GM12873 (cell line): ENCODE results near the gene PIK3AP1.

ENCODE experiments used
- TF ChIP-seq, protein P1 (sequence below): IDR thresholded peaks from 2 replicates; pipeline ENCODE4 v1.5.1; 2012; ENCODE audit warnings: low read depth, mild to moderate bottlenecking, moderate library complexity, low read length, control low read depth; ENCODE audit not compliant: insufficient read depth; ENCODE audit errors: missing control alignments

PIK3AP1 gene

DNA sequence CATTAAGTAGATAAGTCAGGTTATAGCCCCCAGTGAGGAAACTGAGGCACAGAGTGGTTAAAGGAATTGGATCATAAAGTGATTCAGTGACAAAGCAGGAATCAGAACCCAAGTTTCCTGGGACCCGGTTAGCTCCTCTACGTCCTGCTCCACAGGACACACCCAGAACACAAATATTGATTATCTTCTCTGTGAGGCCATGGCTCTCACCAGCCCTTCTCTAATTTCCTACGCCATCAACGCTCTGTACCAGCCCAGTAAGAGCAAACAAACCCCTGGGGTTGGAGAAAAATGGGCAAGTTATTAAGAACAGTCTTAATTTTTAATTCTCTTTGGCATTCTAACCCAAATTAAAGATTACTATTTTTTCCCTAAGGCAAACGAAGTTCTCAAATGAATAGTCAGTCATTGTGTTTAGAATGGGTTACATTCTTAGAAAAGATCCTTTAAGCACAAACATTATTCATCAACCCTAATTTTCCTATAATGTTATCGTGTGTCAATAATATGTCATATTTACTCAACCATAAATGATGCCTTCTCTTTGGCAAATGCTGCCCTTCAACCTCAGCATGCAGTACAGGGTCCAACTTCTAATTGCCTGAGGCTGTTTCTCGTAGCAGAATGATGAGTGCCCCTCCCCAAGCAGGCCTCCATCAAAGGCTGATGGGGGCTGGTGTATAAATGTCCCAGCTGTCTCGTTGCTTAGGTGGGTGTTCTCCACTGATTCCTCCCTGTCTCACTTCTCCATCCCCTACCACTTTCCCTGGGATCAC, 108.1 kb downstream of the PIK3AP1 start:
- TF ChIP-seq, protein P1, sequence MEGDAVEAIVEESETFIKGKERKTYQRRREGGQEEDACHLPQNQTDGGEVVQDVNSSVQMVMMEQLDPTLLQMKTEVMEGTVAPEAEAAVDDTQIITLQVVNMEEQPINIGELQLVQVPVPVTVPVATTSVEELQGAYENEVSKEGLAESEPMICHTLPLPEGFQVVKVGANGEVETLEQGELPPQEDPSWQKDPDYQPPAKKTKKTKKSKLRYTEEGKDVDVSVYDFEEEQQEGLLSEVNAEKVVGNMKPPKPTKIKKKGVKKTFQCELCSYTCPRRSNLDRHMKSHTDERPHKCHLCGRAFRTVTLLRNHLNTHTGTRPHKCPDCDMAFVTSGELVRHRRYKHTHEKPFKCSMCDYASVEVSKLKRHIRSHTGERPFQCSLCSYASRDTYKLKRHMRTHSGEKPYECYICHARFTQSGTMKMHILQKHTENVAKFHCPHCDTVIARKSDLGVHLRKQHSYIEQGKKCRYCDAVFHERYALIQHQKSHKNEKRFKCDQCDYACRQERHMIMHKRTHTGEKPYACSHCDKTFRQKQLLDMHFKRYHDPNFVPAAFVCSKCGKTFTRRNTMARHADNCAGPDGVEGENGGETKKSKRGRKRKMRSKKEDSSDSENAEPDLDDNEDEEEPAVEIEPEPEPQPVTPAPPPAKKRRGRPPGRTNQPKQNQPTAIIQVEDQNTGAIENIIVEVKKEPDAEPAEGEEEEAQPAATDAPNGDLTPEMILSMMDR, result no peak

DNA sequence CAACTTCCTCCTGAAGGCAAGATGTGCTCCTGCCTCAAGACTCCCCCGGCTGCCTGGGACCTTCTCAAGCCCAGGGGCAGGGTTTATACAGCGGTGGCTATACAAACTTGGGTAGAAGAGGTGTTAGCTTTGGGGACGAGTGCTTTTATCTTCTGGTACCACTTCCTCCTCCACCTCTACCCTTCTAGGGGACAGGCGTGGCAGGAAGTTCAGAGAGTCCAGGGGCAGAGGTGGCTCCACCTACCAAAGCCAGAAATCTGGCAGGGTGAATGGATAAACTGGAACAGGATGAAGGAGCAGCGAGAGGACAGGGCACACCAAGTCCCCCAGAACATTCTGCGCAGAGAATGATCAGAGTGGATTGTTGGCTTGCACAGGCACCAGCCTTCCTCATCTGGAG, 109.5 kb downstream of the PIK3AP1 start:
- TF ChIP-seq, protein P1, result no peak

DNA sequence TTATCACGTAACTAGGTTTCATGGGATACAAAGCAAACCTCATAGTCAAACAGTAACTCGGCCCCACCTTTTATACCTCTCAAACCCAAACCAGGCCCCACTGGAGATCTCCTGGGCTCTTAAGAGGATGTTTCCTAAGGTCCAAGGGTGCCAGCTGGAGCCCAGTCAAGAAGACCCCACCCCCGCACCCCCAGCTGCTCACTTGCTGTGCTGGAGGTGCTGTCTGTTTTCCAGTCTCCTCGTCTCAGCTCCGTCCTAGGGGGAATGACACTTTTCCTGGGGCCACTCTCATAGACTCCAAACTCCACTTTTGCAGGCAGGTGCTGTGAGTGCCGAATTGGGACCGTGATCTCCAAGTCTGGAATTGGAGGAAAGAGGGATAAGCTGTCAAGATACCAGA, 110.8 kb downstream of the PIK3AP1 start:
- TF ChIP-seq, protein P1, result no peak

DNA sequence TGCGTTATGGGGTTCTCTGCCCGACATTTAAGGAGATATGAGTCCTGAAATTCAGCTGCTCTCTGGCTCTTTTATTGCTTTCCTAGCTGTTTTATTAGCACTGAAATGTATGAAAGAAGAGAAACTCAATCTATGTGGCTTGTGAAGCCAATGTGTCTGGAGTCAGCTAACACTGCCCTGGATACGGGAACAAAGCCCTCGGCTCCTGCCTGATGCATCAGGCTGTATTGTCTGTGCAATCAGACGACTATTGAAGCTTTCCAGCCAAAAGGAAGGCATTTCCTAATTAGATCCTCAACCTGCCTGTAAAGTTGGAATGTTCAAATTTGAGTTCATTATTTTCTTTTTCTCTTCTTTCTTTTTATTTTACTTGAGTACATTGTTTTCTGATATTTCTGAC, 111.5 kb downstream of the PIK3AP1 start:
- TF ChIP-seq, protein P1, result no peak

DNA sequence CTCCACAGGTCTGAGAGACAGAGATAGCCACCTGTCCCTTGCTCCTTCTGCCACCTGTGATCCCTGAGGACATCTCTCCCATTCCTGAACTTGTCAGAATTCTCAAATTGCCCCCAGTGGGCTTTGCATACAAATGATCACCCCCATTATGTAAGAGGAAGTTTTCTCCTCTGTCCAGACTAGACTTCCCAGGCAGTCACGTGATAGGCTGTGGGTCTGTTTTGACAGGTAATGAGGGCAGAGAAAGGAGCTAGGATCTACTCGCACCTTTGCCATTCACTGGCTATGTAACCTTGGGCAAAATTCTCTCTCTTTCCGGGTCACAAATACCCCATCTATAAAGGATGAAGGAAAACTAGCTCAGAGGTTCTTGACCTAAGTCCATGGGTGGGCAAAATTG, 112.1 kb downstream of the PIK3AP1 start:
- TF ChIP-seq, protein P1, result no peak

DNA sequence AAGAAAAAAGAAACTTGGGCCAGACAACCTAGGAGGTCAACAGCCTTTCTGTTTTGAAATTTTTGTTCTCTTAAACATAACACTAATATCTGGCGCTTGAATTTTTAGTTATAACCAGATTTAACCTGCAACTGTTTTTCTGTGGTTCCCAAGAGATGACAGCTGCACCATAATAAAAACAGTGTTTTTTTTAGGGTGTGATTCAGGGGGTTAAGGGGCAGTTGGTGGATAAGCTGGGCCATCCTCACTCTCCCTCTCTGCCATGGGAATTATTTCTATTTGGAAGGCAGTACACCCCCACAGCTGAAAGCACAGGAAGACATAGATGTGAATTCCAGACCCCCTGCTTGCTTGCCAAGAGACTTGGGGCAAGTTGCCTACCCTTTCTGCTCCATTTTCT, 113.4 kb downstream of the PIK3AP1 start:
- TF ChIP-seq, protein P1, result no peak

DNA sequence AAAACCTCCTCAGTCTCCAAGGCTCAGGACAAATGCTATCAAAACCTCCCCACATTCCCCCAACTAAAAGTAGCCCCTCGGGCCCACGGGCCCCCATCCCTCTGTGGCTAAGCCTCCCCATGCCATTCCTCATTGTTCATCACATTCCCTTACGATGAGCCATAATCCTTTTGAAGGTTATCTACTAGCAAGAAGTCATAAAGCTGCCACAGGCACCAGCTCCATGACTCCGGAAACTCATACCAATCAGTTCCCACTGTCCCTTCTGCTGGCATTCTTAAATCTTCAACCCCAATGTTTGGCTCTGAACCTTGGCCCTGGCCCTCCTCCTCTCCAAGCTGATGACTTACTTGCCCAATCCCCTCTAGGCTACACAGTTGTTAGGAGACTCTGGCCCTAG, 114.1 kb downstream of the PIK3AP1 start:
- TF ChIP-seq, protein P1, result no peak

DNA sequence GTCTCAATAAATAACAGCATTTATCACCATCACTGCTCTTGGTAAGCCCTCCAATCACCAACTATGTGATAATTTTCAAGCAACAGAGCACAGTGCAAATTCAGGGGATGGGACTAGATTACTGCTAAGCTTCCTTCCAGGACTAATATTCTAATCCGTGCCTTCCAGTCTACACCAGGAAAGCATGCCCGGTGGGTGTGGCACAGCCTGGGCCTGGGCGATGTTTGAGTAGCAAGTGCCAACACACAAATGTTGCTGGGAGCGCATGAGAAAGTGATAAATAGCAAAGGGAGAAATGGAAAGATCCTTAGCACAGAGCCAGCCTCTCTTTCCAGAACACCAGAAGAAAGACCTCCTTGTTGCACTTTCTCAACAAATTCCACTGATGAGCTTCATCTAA, 120.0 kb downstream of the PIK3AP1 start:
- TF ChIP-seq, protein P1, result no peak
